T-cell (primary cell): ENCODE results near the gene BRD1. TPM values are rescaled to one million over a fixed set of nuclear protein-coding genes. Genes with fewer than 3 reads are reported as not detected.

Experiments
- ATAC-seq, 4 experiments: fragments of 200-7000 bp in 3 of 4; fragments of 150-1000 bp in 1 of 4; cut with Tn5 transposase; replicated peaks in 1 of 4; 1 replicate in 3 of 4; 2 replicates in 1 of 4; pipeline ENCODE4 v1.10.0; 2021; ENCODE audit warnings: moderate library complexity in 3 of 4, mild to moderate bottlenecking in 2 of 4, moderate number of reproducible peaks in 1 of 4
- CTCF ChIA-PET, 2 donors: fragments of 300-600 bp; sonication (Branson Sonifier 250); formaldehyde crosslinking; loops; one replicate each; lab custom pipeline; 2022; ENCODE audit warnings: antibody characterized with exemption in 2 of 2; lab: Charles Lee
- POLR2A ChIA-PET, 2 donors: fragments of 300-600 bp; sonication (Branson Sonifier 250); formaldehyde crosslinking; loops; one replicate each; lab custom pipeline; 2022; ENCODE audit warnings: antibody characterized with exemption in 2 of 2; lab: Charles Lee
- DNase-seq, 35 experiments: peaks; one replicate each; pipeline versions ENCODE4 v3.0.0 to v3.0.0-alpha.2; 2013 to 2023
- H3K27ac ChIP-seq: one replicate; pipeline ENCODE4 v1.5.1; 2013; ENCODE audit warnings: low read length
- H3K27me3 ChIP-seq, 2 experiments: replicated peaks in 1 of 2; 1 replicate in 1 of 2; 2 replicates in 1 of 2; pipeline versions ENCODE4 v1.6.1 to v1.7.0; 2013; ENCODE audit warnings: low read length in 1 of 2, mixed read lengths in 1 of 2; ENCODE audit not compliant: control insufficient read depth in 2 of 2, insufficient read depth in 2 of 2; ENCODE audit errors: extremely low read depth in 1 of 2
- H3K36me3 ChIP-seq, 2 donors: 1 replicate in 1 of 2; 2 replicates in 1 of 2; pipeline versions ENCODE4 v1.6.1 to v1.7.0; 2013; ENCODE audit warnings: low read length in 1 of 2; ENCODE audit not compliant: control insufficient read depth in 2 of 2, insufficient read depth in 1 of 2; ENCODE audit errors: extremely low read depth in 1 of 2
- H3K4me1 ChIP-seq, 2 experiments: 1 replicate in 1 of 2; 2 replicates in 1 of 2; pipeline versions ENCODE4 v1.6.1 to v1.7.0; 2013; ENCODE audit warnings: low read length in 2 of 2, mixed read lengths in 1 of 2; ENCODE audit not compliant: insufficient read depth in 2 of 2, control insufficient read depth in 1 of 2; ENCODE audit errors: extremely low read depth in 1 of 2
- H3K4me3 ChIP-seq, 2 donors: 1 replicate in 1 of 2; 2 replicates in 1 of 2; pipeline versions ENCODE4 v1.5.1 to v1.7.0; 2013; ENCODE audit warnings: mild to moderate bottlenecking in 2 of 2, low read length in 1 of 2, moderate library complexity in 1 of 2; ENCODE audit not compliant: control insufficient read depth in 1 of 2; ENCODE audit errors: extremely low read depth in 1 of 2
- H3K9me3 ChIP-seq: 2 replicates; pipeline ENCODE4 v1.7.0; 2013
- H3K27ac Mint-ChIP-seq, 2 donors: one replicate each; pipeline ENCODE4 v1.8.0; 2020 to 2021; ENCODE audit warnings: mild to moderate bottlenecking in 2 of 2, mixed read lengths in 2 of 2
- H3K27me3 Mint-ChIP-seq, 2 donors: one replicate each; pipeline ENCODE4 v1.8.0; 2021 to 2022; ENCODE audit warnings: mixed read lengths in 2 of 2
- H3K36me3 Mint-ChIP-seq: one replicate; pipeline ENCODE4 v1.8.0; 2021; ENCODE audit warnings: mixed read lengths
- H3K4me1 Mint-ChIP-seq, 3 donors: one replicate each; pipeline ENCODE4 v1.8.0; 2020 to 2022; ENCODE audit warnings: mixed read lengths in 3 of 3, mild to moderate bottlenecking in 1 of 3
- H3K4me3 Mint-ChIP-seq, 3 donors: one replicate each; pipeline ENCODE4 v1.8.0; 2020 to 2022; ENCODE audit warnings: mild to moderate bottlenecking in 3 of 3, mixed read lengths in 3 of 3, moderate library complexity in 3 of 3
- H3K9me3 Mint-ChIP-seq, 3 donors: one replicate each; pipeline ENCODE4 v1.8.0; 2020 to 2022; ENCODE audit warnings: mixed read lengths in 3 of 3
- WGBS: methylation state at CpG from one replicate; pipeline ENCODE4 v1.1.5; 2013; ENCODE audit warnings: missing lambda C conversion rate; ENCODE audit not compliant: insufficient coverage; 5-methylcytosine and 5-hydroxymethylcytosine counted together
- total RNA-seq, 35 experiments: library from RNA in 6 of 35; stranded (reverse) in 6 of 35; fragments of 120-200 nt in 1 of 35; gene quantifications; one replicate each; pipeline versions ENCODE4 v1.2.1 to v1.2.4 and lab custom pipeline; 2013 to 2026

The BRD1 gene
- total RNA-seq, 5 donors from 2014 or later (not counting 1 experiment from before 2014, with no cell fraction given): 86.4 to 140 (median 92.9) TPM

DNA sequence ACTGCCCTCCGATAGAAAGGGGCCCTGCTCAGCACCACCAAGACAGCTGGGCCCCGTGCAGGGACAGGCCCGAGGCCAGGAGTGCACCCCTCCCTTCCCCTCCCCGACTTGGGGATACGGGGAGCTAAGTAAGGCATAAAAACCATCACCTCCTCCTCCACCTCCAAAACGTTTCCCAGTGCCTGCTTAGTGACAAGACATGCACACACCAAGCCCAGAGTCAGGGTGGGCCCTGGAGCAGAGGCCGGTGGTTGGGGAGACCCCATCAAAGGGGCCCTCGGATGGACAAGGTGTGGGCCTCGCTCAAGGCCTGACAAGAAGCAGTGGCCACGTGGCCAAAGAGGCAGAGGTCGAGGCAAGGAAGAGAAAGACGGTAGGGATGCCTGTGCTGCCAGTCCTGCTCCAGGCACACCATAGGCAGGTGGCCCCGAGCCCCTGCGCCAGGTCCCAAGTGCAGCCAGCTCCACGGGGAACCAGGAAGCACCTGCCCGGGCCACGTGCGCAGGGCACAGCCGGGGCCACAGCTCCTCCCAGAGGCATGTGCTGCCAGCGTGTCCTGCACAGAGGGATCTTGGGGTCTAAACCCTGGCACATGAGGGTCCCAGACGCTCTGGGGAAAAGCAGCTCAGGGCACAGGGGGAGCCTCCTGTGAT lies 53.0 kb downstream of the BRD1 start:
- H3K36me3 ChIP-seq: peaks cover 33 to 46% of the 10 kb centered on the region in 2 donors
- H3K27ac Mint-ChIP-seq: no peak overlapping the region

DNA sequence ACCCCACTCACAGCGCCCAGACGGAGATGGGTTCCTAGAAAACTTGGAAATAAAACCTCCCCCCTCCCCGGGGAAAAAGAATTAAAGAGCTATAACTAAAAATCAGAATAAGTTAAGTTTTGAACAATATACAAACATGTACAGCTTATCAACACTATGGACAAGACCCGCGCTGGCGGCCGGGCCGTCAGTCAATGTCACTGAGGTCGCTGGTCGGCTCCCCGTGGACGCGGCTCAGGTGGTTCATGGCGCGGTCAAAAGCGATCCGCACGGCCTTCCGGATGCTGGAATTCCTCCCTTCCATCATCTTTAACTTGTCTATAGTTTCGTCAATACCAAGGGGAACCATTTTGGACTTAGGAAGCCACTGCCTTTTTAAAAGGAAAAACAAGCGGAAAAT lies 53.6 kb downstream of the BRD1 start:
- Histone ChIP-seq H3K27me3 (no peaks in the 10 kb centered on the region), H3K36me3 (peaks cover 27 to 42% of the 10 kb centered on the region in 2 donors), H3K27ac (no peak overlapping the region), H3K4me1 (peaks cover 5 to 12% of the 10 kb centered on the region in 2 experiments), H3K9me3 (no peaks in the 10 kb centered on the region), H3K4me3 (no peak overlapping the region)
- Mint-ChIP-seq H3K36me3 (peaks cover 22% of the 10 kb centered on the region), H3K9me3 (no peaks in the 10 kb centered on the region), H3K4me3 (no peak overlapping the region), H3K27ac (no peak overlapping the region), H3K4me1 (peaks cover 0 to 16% (median 15%) of the 10 kb centered on the region in 3 donors), H3K27me3 (no peaks in the 10 kb centered on the region)
- 96% methylated on average over 16 of the region's 21 CpGs for WGBS
- ATAC-seq (no peak), DNase-seq (no peak)
- CTCF ChIA-PET: interaction anchor here in 1 of 2 donors (0.5 kb wide), 1 partner anchor 283 kb away, joined by 4 read pairs; no protein-coding TSS in a partner anchor
- POLR2A ChIA-PET: no interaction called here

More for the DNA sequence above, 53.0 kb downstream of the BRD1 start:
- no peak for ATAC-seq
- Histone ChIP-seq H3K27me3 (no peaks in the 10 kb centered on the region), H3K9me3 (no peaks in the 10 kb centered on the region), H3K4me1 (peaks cover 5 to 12% of the 10 kb centered on the region in 2 experiments), H3K27ac (no peak overlapping the region), H3K4me3 (no peak overlapping the region)
- ChIA-PET CTCF (interaction anchor here in 1 of 2 donors (0.5 kb wide), 1 partner anchor 282 kb away, joined by 4 read pairs; no protein-coding TSS in a partner anchor), POLR2A (no interaction called here)
- Mint-ChIP-seq H3K4me3 (no peak overlapping the region), H3K9me3 (no peaks in the 10 kb centered on the region), H3K4me1 (peaks cover 0 to 20% (median 18%) of the 10 kb centered on the region in 3 donors), H3K36me3 (peaks cover 26% of the 10 kb centered on the region), H3K27me3 (no peaks in the 10 kb centered on the region)
- 75% methylated on average over 20 of the region's 21 CpGs for WGBS
- no peak for DNase-seq

DNA sequence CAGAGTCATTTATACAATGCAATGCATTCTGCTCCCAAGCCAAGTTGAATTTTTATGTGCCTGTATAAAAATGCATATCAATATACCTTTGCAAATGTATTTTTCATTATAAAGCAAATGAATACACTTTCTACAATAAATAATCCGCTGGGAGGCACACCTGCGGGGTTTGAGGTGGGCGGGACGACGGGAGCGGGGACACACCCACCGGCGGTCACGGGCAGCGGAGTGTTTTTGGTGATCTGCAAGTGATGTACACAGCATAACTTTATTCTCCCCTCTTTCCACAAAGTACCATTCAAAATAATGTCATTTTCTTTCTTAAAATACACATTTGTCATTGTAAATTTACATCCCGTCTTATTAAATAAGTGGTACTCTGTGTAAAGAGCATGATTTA lies 54.1 kb downstream of the BRD1 start:
- DNase-seq (no peak), ATAC-seq (no peak)
- peaks cover 0 to 16% (median 13%) of the 10 kb centered on the region in 3 donors for H3K4me1 Mint-ChIP-seq
- no peak overlapping the region for H3K4me3 ChIP-seq
- no peaks in the 10 kb centered on the region for H3K9me3 Mint-ChIP-seq
- POLR2A ChIA-PET: no interaction called here
- H3K27me3 ChIP-seq: no peaks in the 10 kb centered on the region
- peaks cover 5 to 12% of the 10 kb centered on the region in 2 experiments for H3K4me1 ChIP-seq
- CTCF ChIA-PET: no interaction called here
- H3K9me3 ChIP-seq: no peaks in the 10 kb centered on the region
- WGBS: no CpG with 5 or more reads among the region's 11 CpGs
- no peak overlapping the region for H3K27ac ChIP-seq
- H3K27me3 Mint-ChIP-seq: no peaks in the 10 kb centered on the region
- H3K36me3 ChIP-seq: peaks cover 23 to 42% of the 10 kb centered on the region in 2 donors
- H3K27ac Mint-ChIP-seq: no peak overlapping the region
- H3K4me3 Mint-ChIP-seq: no peak overlapping the region
- peaks cover 21% of the 10 kb centered on the region for H3K36me3 Mint-ChIP-seq

DNA sequence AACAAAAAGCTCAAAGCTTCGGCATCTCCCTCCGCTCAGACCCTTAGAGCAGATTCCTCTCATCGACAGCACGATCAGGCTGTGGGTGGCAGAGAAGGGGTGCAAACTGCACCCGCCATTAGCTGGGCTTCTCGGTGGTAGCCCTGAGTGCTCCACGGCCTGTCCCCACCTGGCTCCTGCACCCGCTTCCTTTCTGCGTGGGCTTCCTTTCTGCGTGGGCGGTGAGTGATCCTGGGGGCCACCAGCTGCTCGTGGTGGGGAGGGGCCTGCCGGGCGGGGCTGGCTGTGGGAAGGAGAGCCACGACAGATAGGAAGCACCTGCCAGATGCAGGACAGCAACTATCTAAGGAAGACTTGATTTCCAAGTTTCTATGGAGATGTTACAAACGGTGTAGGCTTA lies 55.0 kb downstream of the BRD1 start:
- Histone ChIP-seq H3K9me3 (no peaks in the 10 kb centered on the region), H3K4me1 (peaks cover 5 to 12% of the 10 kb centered on the region in 2 experiments), H3K27me3 (no peaks in the 10 kb centered on the region), H3K36me3 (peaks cover 21 to 37% of the 10 kb centered on the region in 2 donors), H3K4me3 (no peak overlapping the region), H3K27ac (no peak overlapping the region)
- Mint-ChIP-seq H3K4me1 (peaks cover 0 to 16% (median 13%) of the 10 kb centered on the region in 3 donors), H3K9me3 (no peaks in the 10 kb centered on the region), H3K27me3 (no peaks in the 10 kb centered on the region), H3K4me3 (no peak overlapping the region), H3K36me3 (peaks cover 16% of the 10 kb centered on the region), H3K27ac (peak overlapping the region in 1 of 2 donors; percentile 28)
- CTCF ChIA-PET: no interaction called here
- ATAC-seq (peak in 1 of 4 experiments; percentile 3), DNase-seq (peak in 1 of 35 experiments; percentile 34)
- 33% methylated on average over 7 of the region's 16 CpGs for WGBS
- POLR2A ChIA-PET: no interaction called here

DNA sequence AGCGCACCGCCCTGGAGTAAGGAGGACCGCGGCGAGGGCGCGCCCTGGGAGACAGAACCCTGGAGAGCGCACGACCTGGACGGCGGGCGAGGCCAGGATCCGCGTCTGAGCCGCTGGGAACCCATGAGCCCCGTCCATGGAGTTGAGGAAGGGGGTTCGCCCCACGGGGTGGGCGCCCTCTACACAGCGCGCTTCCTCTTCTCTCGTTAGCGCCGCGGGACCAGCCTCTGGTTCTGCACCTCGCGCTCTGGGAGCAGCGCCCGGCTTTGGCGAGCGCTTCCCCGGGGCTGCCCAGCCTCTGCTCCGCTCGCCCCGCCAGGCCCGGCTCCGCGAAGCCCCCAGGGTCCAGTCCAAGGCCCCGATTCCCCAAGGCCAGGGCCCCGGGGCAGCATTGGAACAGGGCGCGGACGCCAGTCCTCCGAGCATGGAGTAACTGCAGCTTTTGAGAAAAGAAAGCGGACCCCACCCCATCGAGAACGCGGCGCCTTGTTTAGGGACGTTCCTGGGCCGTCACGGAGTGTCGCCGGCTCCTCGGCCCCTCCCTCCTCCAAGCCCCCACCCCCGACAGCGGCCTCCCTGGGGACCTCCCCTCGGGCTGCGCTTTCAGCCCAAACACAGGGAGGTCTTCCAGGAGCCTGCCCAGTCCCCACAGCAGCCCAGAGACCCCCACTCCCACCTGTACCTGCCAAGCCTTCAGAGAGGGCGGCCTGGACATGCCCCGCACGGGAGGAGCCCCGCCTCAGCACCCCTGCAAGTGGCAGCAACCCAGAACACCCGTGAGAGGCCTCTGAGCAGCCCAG lies 56.2 kb downstream of the BRD1 start:
- Histone ChIP-seq H3K27ac (no peak overlapping the region), H3K4me1 (peaks cover 5 to 12% of the 10 kb centered on the region in 2 experiments), H3K36me3 (peaks cover 11 to 27% of the 10 kb centered on the region in 2 donors), H3K27me3 (no peaks in the 10 kb centered on the region), H3K4me3 (no peak overlapping the region), H3K9me3 (peaks cover 2% of the 10 kb centered on the region)
- no peak for DNase-seq
- H3K27ac Mint-ChIP-seq: no peak overlapping the region
- H3K4me1 Mint-ChIP-seq: peaks cover 0 to 16% (median 13%) of the 10 kb centered on the region in 3 donors
- 75% methylated on average over 47 of the region's 64 CpGs for WGBS
- H3K27me3 Mint-ChIP-seq: no peaks in the 10 kb centered on the region
- no peak overlapping the region for H3K4me3 Mint-ChIP-seq
- H3K36me3 Mint-ChIP-seq: peaks cover 17% of the 10 kb centered on the region
- ChIA-PET POLR2A (no interaction called here), CTCF (no interaction called here)
- peaks cover 1 to 8% (median 6%) of the 10 kb centered on the region in 3 donors for H3K9me3 Mint-ChIP-seq
- peak in 1 of 4 experiments; percentile 7 for ATAC-seq

DNA sequence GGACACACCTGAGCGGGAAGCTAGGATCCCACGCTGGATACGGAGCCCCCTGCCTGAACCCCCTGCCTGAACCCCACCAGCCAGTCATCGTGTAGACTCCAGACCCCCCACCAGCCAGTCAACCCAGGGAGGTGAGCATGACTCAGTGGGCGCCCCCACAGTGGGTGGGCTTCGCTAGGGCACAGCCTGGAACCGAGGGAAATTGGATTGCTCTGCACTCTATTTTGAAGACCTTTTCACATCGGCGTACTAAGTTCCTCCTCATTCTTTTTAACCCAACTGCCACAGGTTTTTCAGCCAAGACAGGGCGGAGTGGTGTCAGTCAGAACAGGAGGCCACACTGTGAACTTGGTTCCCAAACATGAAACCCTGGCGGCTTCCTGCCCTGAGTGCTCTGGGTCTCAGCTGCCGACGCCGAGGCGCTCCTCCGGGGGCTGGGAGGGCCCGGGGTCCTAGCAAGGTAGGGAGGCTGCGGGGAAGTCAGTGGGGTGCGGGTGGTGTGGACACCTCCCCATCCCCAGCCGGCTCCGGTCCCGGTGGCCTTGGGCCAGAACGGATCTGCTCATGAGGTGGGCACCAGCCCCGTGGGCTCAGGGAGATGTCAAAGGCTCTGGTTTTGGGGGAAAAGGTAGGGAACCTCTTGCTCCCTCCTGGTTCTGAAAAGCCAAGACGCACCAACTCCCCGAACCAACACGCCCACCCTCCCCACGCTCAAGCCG lies 57.0 kb downstream of the BRD1 start:
- Histone ChIP-seq H3K4me3 (no peak overlapping the region), H3K36me3 (peaks cover 11 to 19% of the 10 kb centered on the region in 2 donors), H3K27me3 (no peaks in the 10 kb centered on the region), H3K9me3 (peaks cover 2% of the 10 kb centered on the region), H3K4me1 (peaks cover 5 to 12% of the 10 kb centered on the region in 2 experiments), H3K27ac (no peak overlapping the region)
- DNase-seq: no peak
- POLR2A ChIA-PET: no interaction called here
- peak in 3 of 4 experiments; percentile 13 to 20 (median 19) for ATAC-seq
- no peak overlapping the region for H3K27ac Mint-ChIP-seq
- H3K4me3 Mint-ChIP-seq: no peak overlapping the region
- H3K27me3 Mint-ChIP-seq: no peaks in the 10 kb centered on the region
- H3K36me3 Mint-ChIP-seq: peaks cover 17% of the 10 kb centered on the region
- CTCF ChIA-PET: no interaction called here
- WGBS: 70% methylated on average over 10 of the region's 29 CpGs
- H3K9me3 Mint-ChIP-seq: peaks cover 4 to 11% (median 8%) of the 10 kb centered on the region in 3 donors
- H3K4me1 Mint-ChIP-seq: peaks cover 0 to 16% (median 13%) of the 10 kb centered on the region in 3 donors
